Progenitor cell of endocrine pancreas (in vitro differentiated cells): ENCODE measurements around the gene LRIG1. TPM values are rescaled to one million over a fixed set of nuclear protein-coding genes. Genes with fewer than 3 reads are reported as not detected.

ENCODE experiments used
- DNase-seq: peaks from one replicate; pipeline ENCODE4 v3.0.0; 2021; ENCODE audit warnings: low spot score; ENCODE audit not compliant: unreplicated experiment
- H3K27ac Mint-ChIP-seq: 2 replicates; pipeline ENCODE4 v1.8.0; 2021; ENCODE audit warnings: mild to moderate bottlenecking, moderate library complexity, mixed read lengths
- H3K27me3 Mint-ChIP-seq: 2 replicates; pipeline ENCODE4 v1.8.0; 2021; ENCODE audit warnings: mixed read lengths
- H3K36me3 Mint-ChIP-seq: 2 replicates; pipeline ENCODE4 v1.8.0; 2022; ENCODE audit warnings: mixed read lengths; ENCODE audit not compliant: insufficient read depth
- H3K4me1 Mint-ChIP-seq: 2 replicates; pipeline ENCODE4 v1.8.0; 2021; ENCODE audit warnings: low read depth, mixed read lengths
- H3K4me3 Mint-ChIP-seq: 2 replicates; pipeline ENCODE4 v1.8.0; 2021; ENCODE audit warnings: low read depth, mild to moderate bottlenecking, moderate library complexity, mixed read lengths
- H3K9me3 Mint-ChIP-seq: 2 replicates; pipeline ENCODE4 v1.8.0; 2021; ENCODE audit warnings: low read depth, mixed read lengths
- CTCF ChIP-seq: fragments of 200-600 bp; sonication (generic); IDR thresholded peaks from one replicate; pipeline ENCODE4 v1.5.0; 2021; ENCODE audit warnings: antibody characterized with exemption, mild to moderate bottlenecking; ENCODE audit not compliant: unreplicated experiment
- total RNA-seq: library from RNA; stranded (reverse); gene quantifications from 2 replicates; pipeline ENCODE4 v1.2.1, GENCODE V29; 2021

LRIG1 gene
- total RNA-seq, 1 donor from 2014 or later, result 31.4 TPM

DNA sequence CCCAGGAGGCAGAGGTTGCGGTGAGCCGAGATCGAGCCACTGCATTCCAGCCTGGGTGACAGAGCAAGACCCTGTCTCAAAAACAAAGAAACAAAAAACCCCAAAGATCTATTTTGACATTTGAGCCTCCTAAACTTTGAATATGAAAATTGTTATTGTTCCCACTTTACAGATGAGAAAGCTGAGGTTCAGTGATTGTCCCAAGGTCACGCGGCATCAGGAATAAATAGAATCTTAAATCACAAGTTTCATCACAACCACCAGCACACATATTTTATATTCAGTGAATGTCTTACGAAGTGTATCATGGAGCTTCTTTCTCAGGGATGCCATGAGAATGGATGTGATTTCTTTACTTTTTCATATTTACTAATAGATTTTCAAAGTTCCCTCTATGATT lies 5.3 kb upstream of the LRIG1 start:
- Mint-ChIP-seq H3K36me3 (no peaks in the 10 kb centered on the region), H3K27me3 (peaks cover 22% of the 10 kb centered on the region), H3K4me3 (no peak overlapping the region), H3K9me3 (no peaks in the 10 kb centered on the region), H3K4me1 (peaks cover 27% of the 10 kb centered on the region), H3K27ac (no peak overlapping the region)
- no peak for DNase-seq
- no peak for TF ChIP-seq CTCF

- Mint-ChIP-seq H3K4me1 (peaks cover 28% of the 10 kb centered on the region), H3K27ac (peak overlapping the region; percentile 81), H3K9me3 (no peaks in the 10 kb centered on the region), H3K27me3 (peaks cover 16% of the 10 kb centered on the region), H3K4me3 (no peak overlapping the region), H3K36me3 (no peaks in the 10 kb centered on the region)
- no peak for DNase-seq
- TF ChIP-seq CTCF, result no peak
Measured at GRCh38 chr3:66504850-66505641, 4.2 kb upstream of the LRIG1 start.

- Mint-ChIP-seq H3K36me3 (no peaks in the 10 kb centered on the region), H3K9me3 (no peaks in the 10 kb centered on the region), H3K4me1 (peaks cover 45% of the 10 kb centered on the region), H3K27me3 (peaks cover 16% of the 10 kb centered on the region), H3K27ac (no peak overlapping the region), H3K4me3 (no peak overlapping the region)
- DNase-seq, result no peak
- no peak for TF ChIP-seq CTCF
Measured at GRCh38 chr3:66502981-66503380, 2.2 kb upstream of the LRIG1 start.

- H3K27me3 Mint-ChIP-seq, result peaks cover 16% of the 10 kb centered on the region
- no peak for DNase-seq
- H3K36me3 Mint-ChIP-seq, result no peaks in the 10 kb centered on the region
- no peak for TF ChIP-seq CTCF
- peaks cover 45% of the 10 kb centered on the region for H3K4me1 Mint-ChIP-seq
- H3K27ac Mint-ChIP-seq, result no peak overlapping the region
- no peaks in the 10 kb centered on the region for H3K9me3 Mint-ChIP-seq
- no peak overlapping the region for H3K4me3 Mint-ChIP-seq
Measured at GRCh38 chr3:66502245-66502874, 1.5 kb upstream of the LRIG1 start.

DNA sequence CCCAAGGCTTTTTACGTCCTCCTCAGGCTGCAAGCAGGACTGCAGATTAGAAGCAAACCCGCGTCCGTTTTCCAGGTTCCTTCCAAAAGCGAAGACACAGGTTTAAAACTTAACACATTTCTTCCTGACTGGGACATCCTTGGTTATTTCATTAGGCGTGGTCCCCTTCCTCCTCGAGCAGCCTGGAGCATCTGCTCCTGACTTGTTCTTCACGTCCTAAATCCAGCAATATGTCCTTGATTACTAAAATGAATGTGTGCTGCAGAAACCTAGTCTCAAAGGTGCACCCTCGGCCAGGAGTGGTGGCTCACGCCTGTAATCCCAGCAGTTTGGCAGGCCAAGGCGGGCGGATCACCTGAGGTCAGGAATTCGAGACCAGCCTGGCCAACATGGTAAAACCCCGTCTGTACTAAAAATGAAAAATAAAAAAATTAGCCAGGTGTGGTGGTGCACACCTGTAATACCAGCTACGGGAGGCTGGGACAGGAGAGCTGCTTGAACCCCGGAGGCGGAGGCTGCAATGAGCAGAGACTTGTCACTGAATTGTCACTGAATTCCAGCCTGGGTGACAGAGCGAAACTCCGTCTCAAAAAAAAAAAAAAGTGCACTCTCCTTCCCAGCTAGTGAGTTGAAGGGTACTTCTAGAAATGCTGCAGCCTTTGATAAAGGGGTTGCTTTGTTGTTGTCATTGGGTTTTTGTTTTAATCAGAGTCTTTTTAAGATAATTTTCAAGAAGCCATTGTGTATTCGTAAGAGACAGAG lies 842 bp upstream of the LRIG1 start:
- H3K4me3 Mint-ChIP-seq, result peak overlapping the region; percentile 74
- no peak for TF ChIP-seq CTCF
- H3K4me1 Mint-ChIP-seq, result peaks cover 49% of the 10 kb centered on the region
- H3K36me3 Mint-ChIP-seq, result no peaks in the 10 kb centered on the region
- no peak for DNase-seq
- peak overlapping the region; percentile 26 for H3K27ac Mint-ChIP-seq
- no peaks in the 10 kb centered on the region for H3K9me3 Mint-ChIP-seq
- H3K27me3 Mint-ChIP-seq, result peaks cover 16% of the 10 kb centered on the region
